Right lobe of liver (tissue), 4 donors: ENCODE data around the gene ZNF275.

ENCODE experiments used
- CTCF ChIP-seq, 4 donors: fragments of 200-600 bp in 3 of 4; fragments of 450-650 bp in 1 of 4; IDR thresholded peaks; one replicate each; pipeline versions ENCODE4 v1.5.1 to v1.8.0; 2016 to 2022; ENCODE audit warnings: antibody characterized with exemption in 4 of 4, mild to moderate bottlenecking in 2 of 4
- POLR2A ChIP-seq: fragments of 450-650 bp; IDR thresholded peaks from one replicate; pipeline ENCODE4 v1.6.1; 2017; ENCODE audit warnings: antibody characterized with exemption, mild to moderate bottlenecking
- donor health status: DM: no; HTN: no; CAD: no.
- donor health status: DM: no; HTN: no; CAD: no.
- donor health status: DM: no; HTN: yes; CAD: no.

- TF ChIP-seq CTCF (IDR thresholded peaks at IDR 0.05), result no peak
- no peak for TF ChIP-seq POLR2A
Measured at GRCh38 chrX:153353416-153353815, 19.5 kb downstream of the ZNF275 start.
